ENCODE measurements around the gene ROR1.

GRCh38 chr1:63817700-63818099, 43.9 kb downstream of the ROR1 start:
- TF ChIP-seq EZH2 (optimal IDR thresholded peaks at IDR 0.05; ENCODE audit: low read depth, low read length) (no peak), CTCF (IDR thresholded peaks at IDR 0.05; ENCODE audit: low read length) (no peak), EZH2phosphoT487 (IDR thresholded peaks at IDR 0.05; ENCODE audit: low read length) (no peak)
